HG03175 (cell line): ENCODE measurements around the gene LDHD.
"Not testable (repeated sequence)": the region's sequence is repeated elsewhere in the genome, so short reads cannot be mapped to it uniquely, and the experiment has no call there.

Source experiments
- ATAC-seq: cut with Tn5 transposase; IDR thresholded peaks from one replicate; pipeline ENCODE4 v1.9.1; 2021; ENCODE audit warnings: mild to moderate bottlenecking, moderate library complexity; ENCODE audit not compliant: unreplicated experiment

Gene LDHD

DNA sequence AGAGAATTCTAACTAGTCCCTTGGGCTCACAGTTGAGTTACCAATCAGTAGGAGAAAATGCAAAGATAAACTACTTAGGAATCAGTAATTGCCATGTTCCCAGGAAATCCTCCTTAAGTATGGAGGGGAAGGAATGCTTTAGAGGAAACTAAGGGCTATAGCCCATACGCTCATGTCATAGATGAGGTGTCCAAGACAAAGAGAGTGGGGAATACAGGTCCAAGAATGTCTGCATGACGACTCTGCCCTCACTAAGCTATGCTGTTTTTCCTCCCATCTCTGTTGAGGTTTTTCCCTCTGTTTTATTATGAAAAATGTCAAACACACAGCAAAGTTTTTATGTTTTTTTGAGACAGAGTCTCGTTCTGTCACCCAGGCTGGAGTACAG, 16.0 kb downstream of the LDHD start:
- no peak for ATAC-seq

DNA sequence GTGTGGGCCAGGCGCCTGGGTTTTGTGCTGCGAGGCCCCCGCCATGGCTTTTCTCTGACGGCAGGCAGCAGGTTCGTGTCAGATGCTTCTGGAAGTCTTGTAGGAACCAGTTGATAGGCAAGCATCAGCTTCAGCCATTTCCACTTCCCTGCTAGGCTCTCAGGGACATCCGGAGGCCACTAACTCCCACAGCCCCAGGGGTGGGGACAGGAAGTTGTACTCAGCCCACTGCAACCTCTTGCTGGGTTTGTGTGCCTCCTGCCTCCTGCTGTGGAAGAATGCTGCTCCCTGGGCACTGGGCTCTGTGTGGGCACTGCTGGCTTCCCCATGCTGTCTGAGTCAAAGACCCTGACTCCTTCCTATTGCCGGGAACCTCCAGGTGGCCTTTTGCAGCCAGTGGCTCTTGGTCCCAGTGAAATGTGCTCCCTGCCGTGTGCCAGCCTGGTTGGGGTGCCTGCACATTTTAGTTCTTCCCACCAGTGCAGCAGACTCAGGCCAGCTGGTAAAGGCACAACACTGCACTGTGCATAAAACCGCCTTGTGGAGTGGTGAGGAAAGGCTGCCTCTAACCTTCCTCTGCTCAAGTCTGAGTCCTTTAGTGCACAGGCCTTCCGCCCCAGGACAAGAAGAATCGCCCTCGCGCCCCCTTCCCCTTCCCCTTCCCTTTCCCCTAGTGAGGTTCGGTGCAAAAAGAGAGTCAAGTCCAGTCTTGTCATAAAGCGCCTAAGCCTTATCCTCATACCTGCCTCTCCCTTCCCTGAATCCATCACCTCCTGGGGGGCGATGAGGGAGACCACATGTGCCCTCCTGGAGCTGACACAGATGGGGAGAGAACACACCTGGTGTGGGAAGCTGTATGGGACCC, 16.6 kb downstream of the LDHD start:
- ATAC-seq = no peak

DNA sequence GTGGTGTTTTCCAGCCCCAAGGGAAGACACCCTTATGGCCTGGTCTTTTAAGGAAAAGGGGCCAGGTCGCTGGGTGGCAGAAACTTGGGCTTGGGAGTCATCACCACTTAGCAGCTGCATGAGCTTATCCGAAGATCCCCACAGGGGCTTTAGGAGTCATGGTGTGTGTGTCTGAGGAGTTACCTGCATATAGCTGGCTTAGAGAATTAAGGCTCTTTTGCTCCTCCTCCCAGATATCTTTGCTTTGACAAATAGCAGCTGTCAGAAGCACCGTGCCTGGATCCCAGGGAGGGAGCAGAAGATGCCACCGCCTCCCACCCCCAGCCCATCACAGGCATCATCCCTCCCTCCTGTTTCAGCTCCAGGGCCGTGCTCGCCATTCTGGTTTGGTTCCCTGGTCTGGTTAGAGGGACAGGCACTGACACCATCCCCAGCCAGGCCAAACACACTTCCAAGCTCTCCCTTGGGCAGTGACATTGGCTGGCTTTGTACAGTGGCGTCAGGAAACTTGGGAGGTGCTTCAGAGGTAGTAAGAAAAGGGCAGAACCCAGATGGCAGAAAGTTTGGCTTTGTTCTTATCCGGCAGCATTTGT, 17.4 kb downstream of the LDHD start:
- no peak for ATAC-seq

DNA sequence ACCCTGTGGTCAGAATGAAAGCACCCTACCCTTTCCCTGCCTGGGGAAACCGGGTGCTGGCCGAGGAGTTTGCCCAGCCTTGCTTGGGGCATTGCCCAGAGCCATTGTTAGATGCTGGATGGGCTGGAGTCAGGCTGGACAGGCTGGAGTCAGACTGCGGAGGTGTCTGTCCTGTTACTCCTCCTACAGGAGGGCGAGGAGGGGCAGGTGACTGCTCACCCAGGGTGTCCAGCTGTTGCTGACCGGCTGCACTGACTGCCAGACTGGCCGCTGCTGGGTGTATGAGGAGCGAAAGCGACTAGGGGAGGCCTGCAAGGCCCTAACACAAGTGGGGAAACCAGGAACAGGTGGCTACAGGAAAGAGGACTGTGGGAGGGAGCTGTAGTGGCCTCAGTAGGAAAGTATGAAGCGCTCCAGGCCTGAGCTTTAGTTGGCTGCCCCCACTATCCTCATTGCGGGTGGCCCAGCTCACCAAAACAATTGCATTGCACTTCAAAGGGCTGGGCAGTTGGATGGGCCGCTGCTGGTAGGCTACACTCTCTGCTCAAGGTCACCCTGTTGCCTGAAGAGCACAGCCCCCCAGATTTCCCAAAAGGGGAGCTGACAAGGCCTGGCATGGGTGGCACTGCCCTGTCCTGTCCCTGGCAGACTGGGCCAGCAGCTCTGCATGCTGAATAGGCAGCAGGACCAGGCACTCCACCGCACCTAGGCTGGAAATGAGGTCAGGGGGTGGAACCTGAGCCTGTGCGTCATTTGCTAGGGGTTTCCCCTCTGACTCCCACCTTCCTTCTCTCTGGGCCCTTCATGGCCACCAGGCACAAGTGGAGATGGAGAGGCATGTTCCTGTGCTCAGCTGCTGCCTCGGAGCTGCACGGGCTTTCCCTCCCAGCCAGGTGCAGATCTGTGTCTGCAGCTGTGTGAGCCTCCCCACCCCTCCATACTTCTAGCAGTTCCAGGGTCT, 18.4 kb downstream of the LDHD start:
- ATAC-seq = no peak

DNA sequence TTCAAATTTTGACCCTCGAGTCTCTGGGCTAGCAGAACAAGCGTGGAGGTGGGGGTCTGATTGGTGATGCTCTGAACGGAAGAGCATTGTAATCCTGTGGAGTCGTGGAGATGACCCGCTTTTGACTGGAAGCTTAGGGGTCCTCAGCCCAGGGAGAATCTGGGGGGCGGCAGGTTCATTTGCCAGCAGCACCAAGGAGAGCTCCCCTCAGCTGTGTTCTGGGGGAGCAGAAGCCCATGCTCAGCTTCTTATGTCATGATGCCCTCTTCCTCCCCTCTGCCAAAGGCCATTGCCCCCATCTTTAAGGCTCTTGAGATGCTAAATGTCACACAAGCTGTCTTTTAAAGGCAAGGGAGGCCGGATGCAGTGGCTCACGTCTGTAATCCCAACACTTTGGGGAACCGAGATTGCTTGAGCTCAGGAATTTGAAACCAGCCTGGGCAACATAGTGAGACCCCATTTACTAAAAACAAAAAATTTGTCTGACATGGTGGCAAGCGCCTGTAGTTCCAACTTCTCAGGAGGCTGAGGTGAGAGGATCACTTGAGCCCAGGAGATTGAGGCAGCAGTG, 19.3 kb downstream of the LDHD start:
- ATAC-seq = no peak

DNA sequence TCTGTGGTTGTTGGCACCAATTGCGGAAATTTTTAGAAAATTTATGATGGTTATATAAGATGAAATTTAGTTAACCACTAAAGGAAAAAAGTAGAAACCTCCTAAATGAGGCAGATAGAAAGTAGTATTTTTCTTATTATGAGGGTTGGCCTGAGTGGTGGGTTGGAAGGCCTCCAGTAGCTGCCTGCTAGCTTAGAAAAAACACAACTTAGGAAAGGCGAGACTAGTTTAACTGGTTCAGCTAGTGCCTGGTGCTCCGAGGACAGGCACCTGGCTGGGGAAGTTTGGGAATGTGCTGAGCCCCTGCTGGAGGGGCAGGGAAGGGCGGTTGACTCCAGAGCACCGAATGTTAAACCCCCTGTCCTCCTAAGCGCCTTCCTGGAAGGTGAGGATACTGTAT, 19.9 kb downstream of the LDHD start:
- ATAC-seq = no peak

DNA sequence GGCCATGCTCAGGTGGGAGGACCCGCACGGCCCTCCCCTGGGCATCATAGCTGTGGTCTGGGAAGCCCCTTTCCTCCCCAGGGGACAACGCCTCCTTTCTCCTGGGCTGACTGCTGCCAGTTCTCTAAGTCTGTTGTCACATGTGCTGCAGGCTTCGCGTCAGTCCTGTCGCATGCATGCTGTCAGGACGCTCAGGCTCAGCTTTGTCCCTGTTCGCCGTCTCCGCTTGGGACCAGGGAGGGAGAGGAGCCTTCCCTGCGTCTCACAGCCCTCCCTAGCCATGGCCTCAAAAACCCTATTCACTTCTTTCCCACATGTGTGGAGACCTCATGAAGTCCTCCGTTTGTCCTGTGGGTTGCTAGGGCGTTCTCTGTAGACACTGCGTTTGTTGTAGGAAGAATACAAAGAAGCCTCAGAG, 21.4 kb downstream of the LDHD start:
- no peak for ATAC-seq

DNA sequence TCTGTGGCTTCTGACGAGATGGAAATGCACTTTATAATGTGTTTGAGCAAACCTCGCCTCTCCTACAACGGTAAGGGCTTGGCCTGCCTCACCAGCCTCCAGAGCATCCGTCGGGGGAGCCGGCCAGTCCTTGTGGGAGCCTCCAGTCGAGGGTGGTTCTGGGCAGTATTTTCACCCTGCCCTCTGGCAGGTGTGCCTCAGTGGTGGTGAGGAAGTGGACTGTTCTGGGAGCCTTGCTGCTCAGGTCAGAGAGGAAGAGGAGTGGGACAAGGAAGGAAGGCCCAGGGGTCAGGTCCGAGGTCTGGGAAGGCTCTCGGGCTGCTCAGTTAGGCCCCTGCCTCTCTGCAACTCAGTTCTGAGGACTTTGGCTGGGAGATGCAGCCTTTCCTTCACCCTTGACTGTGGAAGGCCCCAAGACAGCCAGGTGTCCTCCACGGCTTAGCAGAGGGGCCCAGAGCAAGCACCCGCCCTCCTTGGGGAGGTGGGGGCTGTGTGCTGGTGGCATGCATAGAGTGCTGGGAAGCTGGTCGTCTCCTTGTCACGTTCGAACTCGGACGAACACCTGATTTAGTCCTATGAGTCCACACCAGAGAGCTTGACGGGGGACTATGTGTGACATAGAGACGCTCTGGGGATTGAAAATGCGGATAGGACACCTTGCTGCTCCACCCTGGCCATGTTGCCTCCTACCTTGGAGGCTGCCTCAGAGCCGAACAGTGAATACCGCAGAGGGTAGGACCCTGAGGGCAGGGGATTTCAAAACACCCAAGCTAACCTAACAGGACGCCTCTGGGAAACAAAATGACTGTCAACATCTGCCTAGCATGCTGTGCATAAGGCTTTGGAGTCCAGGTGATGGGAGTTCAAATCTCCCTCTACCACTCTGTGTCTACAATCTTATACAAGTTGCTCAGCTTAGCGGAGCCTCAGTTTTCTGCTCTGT, 22.7 kb downstream of the LDHD start:
- ATAC-seq = no peak

DNA sequence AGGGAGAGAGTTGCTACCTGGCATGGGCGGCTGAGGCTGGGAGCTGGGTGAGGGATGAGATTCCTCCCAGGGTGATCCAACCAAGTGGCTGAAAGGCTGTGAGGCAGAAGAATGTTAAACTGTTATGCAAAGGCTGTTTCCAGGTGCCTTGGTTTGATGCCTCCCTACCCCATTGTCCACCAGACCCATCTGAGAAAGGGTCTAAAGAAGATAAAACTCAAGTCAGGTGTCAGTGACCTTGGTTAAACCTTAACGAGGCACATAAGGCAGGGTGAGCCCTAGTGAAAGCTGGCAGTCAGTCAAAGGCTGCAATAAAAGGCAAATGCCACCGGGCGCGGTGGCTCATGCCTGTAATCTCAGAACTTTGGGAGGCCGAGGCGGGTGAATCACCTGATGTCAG, 23.8 kb downstream of the LDHD start:
- ATAC-seq = no peak

DNA sequence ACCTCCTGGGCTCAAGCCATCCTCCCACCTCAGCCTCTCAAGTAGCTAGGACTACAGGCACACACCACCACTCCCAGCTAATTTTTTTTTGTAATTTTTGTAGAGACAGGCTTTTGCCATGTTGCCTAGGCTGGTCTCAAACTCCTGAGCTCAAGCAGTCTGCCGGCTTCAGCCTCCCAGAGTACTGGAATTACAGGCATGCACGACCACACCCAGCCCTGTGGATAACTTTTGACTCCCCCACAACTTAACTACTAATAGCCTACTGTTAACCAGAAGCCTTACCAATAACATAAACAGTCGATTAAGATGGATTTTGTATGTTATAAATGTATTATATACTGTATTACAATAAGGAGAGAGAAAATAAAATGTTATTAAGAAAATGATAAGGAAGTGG, 25.0 kb downstream of the LDHD start:
- ATAC-seq = not testable (repeated sequence)

DNA sequence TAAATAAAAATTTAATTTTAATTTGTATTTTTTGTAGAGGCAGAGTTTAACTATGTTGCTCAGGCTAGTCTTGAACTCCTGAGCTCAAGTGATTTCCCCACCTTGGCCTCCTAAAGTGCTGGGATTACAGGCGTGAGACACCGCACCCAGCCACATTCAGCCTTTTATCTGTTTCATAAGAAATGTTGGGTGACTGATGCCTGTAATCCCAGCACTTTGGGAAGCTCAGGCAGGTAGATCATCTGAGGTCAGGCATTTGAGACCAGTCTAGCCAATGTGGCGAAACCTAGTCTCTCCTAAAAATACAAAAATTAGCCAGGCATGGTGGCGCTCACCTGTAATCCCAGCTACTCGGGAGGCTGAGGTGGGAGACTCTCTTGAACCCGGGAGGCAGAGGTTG, 25.7 kb downstream of the LDHD start:
- ATAC-seq = not testable (repeated sequence)

DNA sequence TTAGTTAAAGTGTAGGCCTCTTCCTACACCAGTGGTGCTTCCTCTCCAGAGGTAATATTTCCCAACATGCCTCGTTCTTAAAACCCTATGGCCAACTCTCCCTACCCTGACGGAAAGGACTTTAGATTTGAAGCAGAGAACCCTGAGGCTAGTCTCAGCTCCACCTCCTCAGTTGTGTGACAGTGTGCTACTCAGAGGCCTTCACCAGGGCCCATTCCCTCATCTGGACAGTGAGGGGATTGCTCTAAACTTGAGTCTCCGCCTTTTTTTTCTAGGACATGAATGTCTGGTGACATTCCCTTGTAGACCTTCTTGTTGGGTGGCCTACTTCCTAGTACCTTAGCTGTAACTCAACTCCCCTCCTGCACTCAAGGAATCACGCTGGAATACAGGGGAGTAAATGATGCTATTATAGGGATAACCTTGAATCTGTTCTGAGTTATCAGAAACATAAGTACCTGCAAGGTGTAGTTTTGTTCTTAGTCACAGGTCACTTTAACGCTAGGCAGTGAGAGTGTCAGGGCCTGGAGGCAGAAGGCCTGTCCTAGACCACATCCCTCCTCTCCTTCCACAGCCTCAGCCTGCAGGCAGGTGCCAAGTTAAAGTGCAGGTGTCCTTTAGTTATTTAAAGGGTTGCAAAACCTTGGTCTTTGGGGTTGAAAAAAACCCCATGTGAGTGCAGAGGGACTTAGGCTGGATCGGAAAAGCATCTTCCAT, 26.9 kb downstream of the LDHD start:
- no peak for ATAC-seq

DNA sequence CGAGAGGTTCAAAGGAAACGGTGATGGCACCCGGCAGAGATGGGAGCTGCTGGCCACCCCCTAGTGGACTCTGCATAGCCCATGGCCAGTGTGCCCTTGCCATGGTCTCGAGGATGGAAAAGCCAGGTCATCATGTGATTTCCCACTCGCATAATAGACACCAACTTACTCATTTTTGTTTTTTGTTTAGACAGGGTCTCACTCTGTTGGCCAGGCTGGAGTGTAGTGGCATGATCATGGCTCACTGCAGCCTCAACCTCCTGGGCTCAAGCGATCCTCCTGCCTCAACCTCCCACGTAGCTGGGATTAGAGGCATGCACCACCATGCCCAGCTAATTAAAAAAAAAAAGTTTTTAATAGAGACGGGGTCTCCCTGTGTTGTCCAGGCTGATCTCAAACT, 27.6 kb downstream of the LDHD start:
- no peak for ATAC-seq

DNA sequence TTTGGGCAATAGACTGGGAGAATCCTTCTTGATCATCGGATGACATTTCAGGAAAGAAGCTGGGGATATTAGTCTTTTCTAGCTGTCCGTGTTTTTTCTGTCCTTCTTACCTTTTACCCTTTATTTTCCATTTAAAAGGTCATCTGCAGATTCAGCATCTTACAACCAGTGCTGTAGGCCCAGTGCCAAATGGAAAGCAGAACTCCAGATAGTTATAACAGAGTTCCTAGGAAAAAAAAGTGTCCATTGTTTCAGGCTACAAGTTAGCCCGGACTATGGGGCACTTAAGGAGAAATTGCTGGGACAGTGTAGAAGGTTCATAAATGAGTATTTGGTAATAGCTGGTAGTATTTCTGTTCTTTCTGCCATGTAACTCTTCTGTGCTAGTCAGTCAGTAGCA, 28.4 kb downstream of the LDHD start:
- no peak for ATAC-seq

DNA sequence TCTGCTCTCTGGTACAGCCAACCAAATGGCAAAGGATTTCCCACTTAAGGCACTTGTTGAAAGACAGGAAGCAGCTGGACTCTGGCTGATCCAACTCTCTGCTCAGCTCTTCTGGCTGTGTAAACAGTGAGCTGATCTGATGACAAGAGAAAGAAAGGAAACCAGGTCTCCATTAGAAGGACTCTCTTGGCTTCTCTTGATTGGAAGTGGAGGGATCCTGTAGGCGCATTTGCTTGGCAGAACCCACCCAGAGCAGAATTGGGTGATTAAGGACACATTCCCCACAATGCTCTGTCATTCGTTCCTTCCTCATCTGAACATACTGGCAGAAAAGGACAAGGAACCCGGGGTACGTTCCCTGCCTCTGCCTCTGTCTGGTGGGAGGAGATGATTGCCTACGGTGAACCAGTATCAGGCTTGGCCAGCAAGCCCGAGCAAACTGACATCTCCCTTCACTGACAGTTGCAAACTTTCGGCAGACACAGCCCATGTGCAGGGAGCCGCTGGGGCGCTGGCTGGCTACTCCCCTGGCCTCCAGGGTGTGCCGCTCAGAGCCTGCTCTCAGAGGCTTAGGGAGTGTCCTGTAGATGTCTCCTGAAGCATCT, 29.1 kb downstream of the LDHD start:
- no peak for ATAC-seq

DNA sequence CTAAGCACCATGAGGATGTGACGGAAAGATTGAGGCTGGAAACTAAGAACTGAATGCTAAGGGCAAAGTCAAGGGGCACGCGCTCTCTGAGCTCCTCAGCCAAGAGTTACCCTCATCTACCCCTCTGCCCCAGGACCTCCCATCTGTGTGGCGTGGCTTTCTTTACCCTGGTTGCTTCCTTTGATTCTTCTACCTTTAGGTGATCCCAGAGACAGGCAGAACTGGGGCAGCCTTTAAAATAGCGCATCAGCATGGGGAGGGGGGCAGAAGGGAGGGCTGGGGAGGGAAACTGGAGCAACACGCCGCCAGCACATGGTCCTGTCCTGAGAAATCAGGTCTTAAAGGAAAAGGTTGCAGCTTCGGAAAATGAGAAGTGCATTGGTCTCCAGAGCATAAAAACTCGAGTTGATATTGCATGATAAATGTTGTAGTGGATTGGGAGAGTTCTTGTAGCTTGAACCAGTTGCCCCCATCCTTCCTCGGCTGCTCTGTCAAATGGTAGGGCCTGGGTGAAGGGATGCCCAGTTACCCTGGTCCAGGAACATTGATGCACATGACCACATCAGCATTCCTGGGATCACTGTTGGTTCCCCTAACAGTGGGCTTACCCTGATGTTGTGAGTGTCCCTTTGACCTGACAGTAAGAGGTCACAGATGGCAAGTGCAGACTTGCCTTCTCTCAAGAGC, 29.7 kb downstream of the LDHD start:
- ATAC-seq = no peak

DNA sequence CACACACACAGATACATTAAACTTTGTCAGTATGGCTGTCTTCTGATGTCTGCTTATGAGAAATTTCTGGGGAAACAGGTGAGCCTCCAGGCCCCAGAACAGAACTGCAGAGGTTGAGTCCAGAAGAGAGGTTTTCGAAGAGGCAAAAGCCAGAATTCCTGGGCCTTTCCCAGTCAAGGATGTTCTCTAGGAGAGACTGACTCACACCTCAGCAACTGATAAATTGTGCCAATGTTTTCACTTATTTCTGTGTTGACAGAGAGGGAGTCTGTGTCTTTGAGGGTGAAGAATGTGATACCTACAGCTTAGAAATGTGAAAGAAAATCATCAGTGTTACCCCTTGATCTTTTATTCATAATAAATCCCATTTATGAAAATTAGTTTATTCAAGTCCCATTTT, 30.3 kb downstream of the LDHD start:
- ATAC-seq = no peak

DNA sequence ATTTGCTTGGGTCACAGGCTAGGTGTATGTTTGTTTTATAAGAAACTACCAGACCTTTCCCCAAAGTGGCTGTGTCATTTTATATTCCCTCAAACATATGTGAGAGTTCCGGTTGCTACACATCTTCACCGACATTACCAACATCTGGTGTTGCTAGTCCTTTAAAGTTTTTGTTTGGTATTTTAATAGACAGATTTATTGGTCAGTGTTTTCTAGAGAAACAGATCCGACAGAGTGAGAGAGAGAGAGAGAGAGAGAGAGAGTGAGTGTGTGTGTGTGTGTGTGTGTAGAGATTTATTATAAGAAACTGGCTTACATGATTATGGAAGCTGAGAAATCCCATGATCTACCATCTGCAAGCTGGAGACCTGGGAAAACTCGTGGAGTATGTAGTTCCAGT, 31.0 kb downstream of the LDHD start:
- ATAC-seq = no peak
